NCI-H524 (cell line): ENCODE measurements around the gene OR10A5.
"Not testable (repeated sequence)": the region's sequence is repeated elsewhere in the genome, so short reads cannot be mapped to it uniquely, and the experiment has no call there.

ENCODE experiments used
- DNase-seq, 2 experiments: peaks; one replicate each; lab custom pipeline; 2025; lab: John Stamatoyannopoulos, UW

OR10A5 gene

GRCh38 chr11:6875761-6876160, 30.3 kb downstream of the OR10A5 start:
- no peak for DNase-seq

GRCh38 chr11:6876325-6876724, 30.8 kb downstream of the OR10A5 start, which contains the start of gene OR10A4:
Gene OR10A4, plus strand, starts transcription at chr11:6876625. Its CDS starts 23 bp downstream, at chr11:6876648.
- no peak for DNase-seq

- no peak for DNase-seq
Measured at GRCh38 chr11:6876914-6877313, 31.4 kb downstream of the OR10A5 start.

GRCh38 chr11:6882751-6883150, 37.3 kb downstream of the OR10A5 start:
- DNase-seq: no peak

- not testable (repeated sequence) for DNase-seq
Measured at GRCh38 chr11:6887711-6888110, 42.2 kb downstream of the OR10A5 start.

- no peak for DNase-seq
Measured at GRCh38 chr11:6888830-6889229, 43.3 kb downstream of the OR10A5 start.

GRCh38 chr11:6889835-6890234, 44.4 kb downstream of the OR10A5 start:
- DNase-seq: no peak

- DNase-seq: no peak
Measured at GRCh38 chr11:6892400-6892799, 46.9 kb downstream of the OR10A5 start, which contains the start of gene OR2D2. Gene OR2D2, minus strand, starts transcription at chr11:6892500. Its CDS starts 0 bp downstream, at chr11:6892500.

- no peak for DNase-seq
Measured at GRCh38 chr11:6894097-6894496, 48.6 kb downstream of the OR10A5 start.

- no peak for DNase-seq
Measured at GRCh38 chr11:6895010-6895409, 49.5 kb downstream of the OR10A5 start.
